Motor neuron (in vitro differentiated cells): ENCODE measurements around the gene TMEM121. TPM values are rescaled to one million over a fixed set of nuclear protein-coding genes. Genes with fewer than 3 reads are reported as not detected.
A peak's percentile ranks its signal among the peaks of the same experiment; 100 is the strongest.
"Not testable (repeated sequence)": the region's sequence is repeated elsewhere in the genome, so short reads cannot be mapped to it uniquely, and the experiment has no call there.

Experiments
- ATAC-seq, 8 experiments: fragments of 200-7000 bp; cut with Tn5 transposase; replicated peaks in 6 of 8; 2 replicates each; pipeline ENCODE4 v1.8.0; 2021; ENCODE audit warnings: mild to moderate bottlenecking in 8 of 8, moderate library complexity in 8 of 8
- H3K27ac ChIP-seq, 2 donors: fragments of 250-450 bp; sonication (Bioruptor Pico); 2 replicates each; pipeline ENCODE4 v1.9.0; 2021; ENCODE audit warnings: antibody characterized with exemption in 2 of 2, mild to moderate bottlenecking in 2 of 2, moderate library complexity in 1 of 2
- H3K4me1 ChIP-seq, 2 donors: fragments of 250-450 bp; sonication (Bioruptor Pico); replicated peaks in 1 of 2; 2 replicates each; pipeline ENCODE4 v1.6.1; 2021; ENCODE audit warnings: antibody characterized with exemption in 2 of 2, mild to moderate bottlenecking in 2 of 2, moderate library complexity in 1 of 2
- H3K4me3 ChIP-seq, 5 donors: fragments of 250-450 bp; sonication (Bioruptor Pico); 2 replicates each; pipeline ENCODE4 v1.9.0; 2021; ENCODE audit warnings: antibody characterized with exemption in 5 of 5, mild to moderate bottlenecking in 5 of 5, moderate library complexity in 4 of 5
- WGBS, 10 experiments: fragments of 450-650 bp; shearing (Covaris generic); methylation state at CpG; one replicate each; pipeline ENCODE4 v1.0.0; 2022; 5-methylcytosine and 5-hydroxymethylcytosine counted together
- in situ Hi-C, 9 experiments: fragments of 400-800 bp; cut with MboI; loops; one replicate each; pipeline ENCODE4 v1.15.0; 2021; ENCODE audit warnings: low sequenced_read_pairs in 9 of 9, low pct_unique_long_range_greater_than_20kb in 2 of 9; ENCODE audit not compliant: unreplicated experiment in 9 of 9
- total RNA-seq, 8 experiments: library from RNA; unstranded; fragments of 300-600 nt; gene quantifications; 2 replicates each; pipeline versions ENCODE4 v1.2.3 to v1.2.4, GENCODE V29; 2022

The TMEM121 gene
- total RNA-seq, 8 experiments from 2014 or later = 0.97 to 7.1 (median 3.0) TPM

DNA sequence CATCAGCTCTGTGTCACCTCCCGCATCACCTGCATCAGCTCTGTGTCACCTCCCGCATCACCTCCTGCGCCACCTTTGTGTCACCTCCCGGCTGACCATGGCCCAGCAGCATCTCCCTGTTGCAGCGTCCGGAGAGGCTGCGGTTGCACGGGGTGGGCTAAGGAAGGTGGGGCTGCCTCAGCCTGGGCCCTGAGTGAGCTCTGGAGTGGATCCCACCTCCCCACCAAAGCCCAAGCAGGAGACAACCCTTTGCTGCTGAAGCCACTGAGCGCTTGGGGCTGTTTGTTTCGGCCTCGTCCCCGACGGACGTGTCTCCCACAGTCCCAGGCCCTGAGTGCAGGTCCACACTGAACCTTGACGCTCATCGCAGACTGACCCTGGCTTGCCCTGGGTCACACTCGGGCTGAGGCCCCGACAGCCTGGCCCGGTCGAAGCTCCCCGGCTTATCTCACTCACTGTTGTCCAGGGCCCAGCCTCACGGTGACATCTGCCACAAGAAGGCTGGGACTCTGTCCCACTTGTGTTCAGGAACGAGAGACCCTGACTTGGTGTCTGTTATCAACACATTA is 12.2 kb downstream of the TMEM121 start:
- Histone ChIP-seq H3K4me1 (no peaks in the 10 kb centered on the region), H3K4me3 (no peak overlapping the region), H3K27ac (no peak overlapping the region)
- 20 to 100% (median 80%) methylated on average over 1 to 11 of the region's 23 CpGs; no CpG with 5 or more reads in 4 of the 10 experiments for WGBS, 10 experiments
- in situ Hi-C loops = loop anchor here in 1 of 9 experiments (25.0 kb wide), 1 partner anchor 474 kb away; no protein-coding TSS in a partner anchor
- peak in 1 of 8 experiments; percentile 8 for ATAC-seq

DNA sequence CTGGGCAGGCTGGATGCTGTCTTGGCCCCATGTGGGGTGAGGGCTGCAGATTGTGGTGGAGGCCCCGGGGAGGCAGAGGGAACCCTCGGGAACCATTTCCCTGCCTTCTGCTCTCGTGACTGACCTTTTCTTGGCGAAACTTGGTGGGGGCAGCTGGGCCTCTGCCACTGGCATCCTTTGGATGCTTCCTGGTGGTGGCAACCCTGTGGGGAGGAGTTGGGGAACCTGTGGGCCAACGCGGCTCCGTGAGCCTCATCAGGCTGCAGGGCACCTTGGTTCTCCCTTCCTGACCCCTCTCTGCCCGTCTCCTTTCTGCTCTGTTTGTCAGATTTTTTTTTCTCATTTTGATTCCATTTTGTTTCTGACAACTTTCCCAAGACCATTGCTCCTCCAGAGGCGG is 14.4 kb downstream of the TMEM121 start:
- no peak overlapping the region for H3K4me3 ChIP-seq
- in situ Hi-C loops = loop anchor here in 1 of 9 experiments (25.0 kb wide), 1 partner anchor 471 kb away; no protein-coding TSS in a partner anchor
- ATAC-seq = no peak
- no peaks in the 10 kb centered on the region for H3K4me1 ChIP-seq
- 0 to 80% (median 36%) methylated on average over 1 to 4 of the region's 9 CpGs; no CpG with 5 or more reads in 4 of the 10 experiments for WGBS, 10 experiments
- H3K27ac ChIP-seq = no peak overlapping the region

DNA sequence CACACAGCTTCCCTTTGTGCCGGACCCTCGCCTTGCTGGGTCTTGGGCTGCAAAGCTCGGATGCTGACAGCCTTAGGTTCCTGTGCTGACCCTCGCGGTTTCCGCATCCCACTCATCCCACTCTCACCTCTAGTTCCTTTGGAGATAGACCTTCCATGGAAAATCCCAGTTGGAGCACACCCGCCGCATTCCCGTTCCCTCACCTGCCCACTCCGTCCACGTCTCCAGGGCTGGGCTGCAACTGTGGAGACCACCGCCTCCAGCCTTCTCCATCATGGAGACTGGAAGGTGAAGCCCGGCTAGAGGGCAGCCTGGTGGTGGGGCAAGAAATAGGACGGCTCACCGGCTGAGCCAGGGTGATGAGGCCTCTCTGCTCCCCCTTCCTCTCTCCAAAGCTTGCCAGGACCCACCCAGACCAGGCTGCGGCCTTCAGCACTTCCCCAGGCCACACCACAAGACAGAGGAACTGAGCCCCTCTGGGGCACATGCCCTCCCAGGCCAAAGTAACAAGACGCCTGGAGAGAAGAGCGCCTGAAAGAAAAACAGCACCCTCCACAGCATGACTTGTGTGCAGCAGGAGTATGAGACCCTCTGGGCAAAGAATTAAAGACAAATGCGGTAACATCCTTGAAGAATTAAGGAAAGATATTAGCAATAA is 15.0 kb downstream of the TMEM121 start:
- no peak for ATAC-seq
- H3K4me1 ChIP-seq = no peaks in the 10 kb centered on the region
- WGBS, 10 experiments = 21 to 85% (median 62%) methylated on average over 1 to 9 of the region's 19 CpGs
- in situ Hi-C loops = loop anchor here in 1 of 9 experiments (25.0 kb wide), 1 partner anchor 471 kb away; no protein-coding TSS in a partner anchor
- no peak overlapping the region for H3K27ac ChIP-seq
- no peak overlapping the region for H3K4me3 ChIP-seq

DNA sequence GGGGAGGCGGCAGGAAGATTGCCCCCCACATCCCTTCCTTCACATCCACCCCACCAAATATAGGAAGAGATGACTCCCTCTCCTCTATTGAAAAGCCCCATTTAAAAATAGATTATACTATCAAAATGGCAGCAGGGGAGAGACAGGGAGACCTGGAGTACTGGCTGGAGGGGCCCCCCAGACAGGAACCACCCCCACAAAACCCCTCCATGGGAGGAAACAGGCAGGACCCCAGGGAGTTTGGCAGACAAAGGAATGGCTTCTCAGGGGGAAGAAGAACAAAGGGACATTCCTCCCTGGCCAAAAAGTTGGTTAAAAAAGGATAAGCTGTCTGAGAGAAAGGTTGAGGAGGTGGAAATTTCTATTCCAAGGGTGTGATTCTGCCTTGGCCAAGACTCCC is 19.3 kb downstream of the TMEM121 start:
- H3K27ac ChIP-seq, ATAC-seq, H3K4me3 ChIP-seq, H3K4me1 ChIP-seq: not testable (repeated sequence)
- WGBS, 10 experiments = no CpG with 5 or more reads among the region's 1 CpG
- in situ Hi-C loops = loop anchor here in 1 of 9 experiments (25.0 kb wide), 1 partner anchor 467 kb away; no protein-coding TSS in a partner anchor

DNA sequence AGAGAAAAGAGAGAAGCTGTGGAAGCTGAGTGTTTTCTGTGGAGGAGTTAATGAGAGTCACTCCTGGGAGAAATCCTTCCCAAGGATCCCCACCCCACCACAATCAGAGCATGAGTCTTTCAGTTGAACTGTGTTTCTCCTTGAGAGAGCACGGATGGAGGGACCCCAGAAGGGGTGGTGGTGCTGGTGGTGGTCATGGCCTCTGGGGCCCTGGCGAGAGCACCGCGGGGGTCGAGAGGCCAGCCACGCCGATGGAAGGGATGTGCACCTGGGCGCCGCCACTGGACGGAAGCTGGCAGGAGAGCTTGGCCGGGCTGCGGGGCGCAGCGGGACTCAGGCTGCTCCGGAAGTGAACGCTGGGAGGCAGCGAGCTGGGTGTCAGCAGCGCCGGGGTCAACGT is 20.0 kb downstream of the TMEM121 start:
- not testable (repeated sequence) for ATAC-seq, H3K4me3 ChIP-seq, H3K4me1 ChIP-seq, H3K27ac ChIP-seq
- no CpG with 5 or more reads among the region's 20 CpGs for WGBS, 10 experiments
- in situ Hi-C loops = loop anchor here in 1 of 9 experiments (25.0 kb wide), 1 partner anchor 466 kb away; no protein-coding TSS in a partner anchor

DNA sequence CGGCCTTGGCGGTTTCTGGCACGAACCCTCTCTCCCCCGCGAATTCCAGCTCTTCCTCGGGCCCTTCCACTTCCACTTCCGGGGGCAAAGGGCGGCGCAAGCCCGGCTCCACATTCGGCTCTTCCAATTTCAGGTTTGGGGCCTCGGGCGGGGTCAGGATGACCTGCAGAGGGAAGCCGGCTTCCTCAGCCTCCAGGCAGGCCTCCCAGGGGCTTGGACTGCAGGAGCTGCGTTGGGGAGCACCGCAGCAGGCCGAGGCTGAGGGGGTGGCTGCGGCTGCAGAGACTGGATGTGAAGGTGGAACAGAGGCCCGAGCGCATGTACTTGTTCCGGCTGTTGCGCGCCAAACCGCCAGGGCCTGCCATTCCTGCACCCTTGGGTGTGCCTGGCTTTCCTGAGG is 20.7 kb downstream of the TMEM121 start:
- in situ Hi-C loops = loop anchor here in 1 of 9 experiments (25.0 kb wide), 1 partner anchor 465 kb away; no protein-coding TSS in a partner anchor
- not testable (repeated sequence) for H3K4me1 ChIP-seq, H3K4me3 ChIP-seq, ATAC-seq, H3K27ac ChIP-seq
- WGBS, 10 experiments = no CpG with 5 or more reads among the region's 24 CpGs

DNA sequence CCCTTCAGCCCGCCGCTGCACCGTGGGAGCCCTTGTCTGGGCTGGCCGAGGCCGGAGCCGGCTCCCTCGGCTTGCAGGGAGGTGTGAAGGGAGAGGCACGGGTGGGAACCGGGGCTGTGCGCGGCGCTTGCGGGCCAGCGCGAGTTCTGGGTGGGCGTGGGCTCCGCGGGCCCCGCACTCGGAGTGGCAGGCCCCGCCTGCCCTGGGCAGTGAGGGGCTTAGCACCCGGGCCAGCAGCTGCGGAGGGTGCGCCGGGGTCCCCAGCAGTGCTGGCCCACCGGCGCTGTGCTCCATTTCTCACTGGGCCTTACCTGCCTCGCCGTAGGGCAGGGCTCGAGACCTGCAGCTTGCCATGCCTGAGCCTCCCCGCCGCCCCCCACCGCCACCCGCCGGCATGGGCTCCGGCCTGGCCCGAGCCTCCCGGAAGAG is 21.4 kb downstream of the TMEM121 start:
- 73 to 93% methylated on average over 3 of the region's 38 CpGs; no CpG with 5 or more reads in 8 of the 10 experiments for WGBS, 10 experiments

DNA sequence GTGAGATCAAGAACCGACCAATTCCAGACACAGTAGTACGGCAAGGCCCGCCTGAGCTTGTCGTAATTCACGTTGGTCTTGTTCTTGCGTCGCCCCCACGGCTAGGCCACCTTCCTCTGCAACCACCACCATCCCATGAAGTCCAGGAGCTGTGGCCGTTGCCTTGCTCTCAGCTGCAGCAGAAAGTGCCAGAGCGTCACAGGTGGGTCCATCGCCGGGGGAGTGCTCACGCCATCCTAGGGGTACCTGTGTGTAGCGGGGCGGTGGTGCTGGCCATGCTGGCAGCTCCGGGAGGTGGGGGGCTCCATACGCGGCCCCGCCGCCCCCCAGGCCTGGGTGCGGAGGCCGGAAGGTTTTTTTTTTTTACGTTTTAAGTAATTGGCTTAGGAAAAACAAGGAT is 23.1 kb downstream of the TMEM121 start:
- H3K27ac ChIP-seq = no peak overlapping the region
- WGBS, 10 experiments = 39 to 74% methylated on average over 6 to 12 of the region's 23 CpGs; no CpG with 5 or more reads in 8 of the 10 experiments
- no peak for ATAC-seq
- H3K4me1 ChIP-seq = no peaks in the 10 kb centered on the region
- no peak overlapping the region for H3K4me3 ChIP-seq
- in situ Hi-C loops = loop anchor here in 1 of 9 experiments (25.0 kb wide), 1 partner anchor 463 kb away; no protein-coding TSS in a partner anchor

More for the DNA sequence above, 21.4 kb downstream of the TMEM121 start:
- Histone ChIP-seq H3K4me3 (no peak overlapping the region), H3K4me1 (no peaks in the 10 kb centered on the region), H3K27ac (no peak overlapping the region)
- in situ Hi-C loops = loop anchor here in 1 of 9 experiments (25.0 kb wide), 1 partner anchor 465 kb away; no protein-coding TSS in a partner anchor
- ATAC-seq = no peak

DNA sequence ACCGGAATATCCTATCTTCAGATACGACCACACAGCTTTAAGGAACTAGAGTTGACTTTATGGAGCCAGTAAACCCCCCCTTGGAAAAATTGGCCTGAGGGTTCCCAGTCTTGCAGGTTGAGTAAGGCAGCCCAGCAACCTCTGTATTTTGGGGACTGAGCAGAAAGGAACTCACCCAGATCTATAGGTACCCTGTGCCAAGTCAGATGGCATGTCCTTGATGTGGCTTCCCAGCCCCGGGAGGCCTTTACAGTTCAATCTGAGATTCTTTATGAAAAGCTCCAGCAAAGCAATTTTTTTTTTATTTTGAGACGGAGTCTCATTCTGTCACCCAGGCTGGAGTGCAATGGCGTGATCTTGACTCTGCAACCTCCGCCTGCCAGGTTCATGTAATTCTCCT is 27.6 kb downstream of the TMEM121 start:
- in situ Hi-C loops = no loop called here
- Histone ChIP-seq H3K4me1 (no peaks in the 10 kb centered on the region), H3K4me3 (no peak overlapping the region), H3K27ac (no peak overlapping the region)
- 28 to 91% (median 56%) methylated on average over 3 to 6 of the region's 6 CpGs; no CpG with 5 or more reads in 2 of the 10 experiments for WGBS, 10 experiments
- no peak for ATAC-seq

DNA sequence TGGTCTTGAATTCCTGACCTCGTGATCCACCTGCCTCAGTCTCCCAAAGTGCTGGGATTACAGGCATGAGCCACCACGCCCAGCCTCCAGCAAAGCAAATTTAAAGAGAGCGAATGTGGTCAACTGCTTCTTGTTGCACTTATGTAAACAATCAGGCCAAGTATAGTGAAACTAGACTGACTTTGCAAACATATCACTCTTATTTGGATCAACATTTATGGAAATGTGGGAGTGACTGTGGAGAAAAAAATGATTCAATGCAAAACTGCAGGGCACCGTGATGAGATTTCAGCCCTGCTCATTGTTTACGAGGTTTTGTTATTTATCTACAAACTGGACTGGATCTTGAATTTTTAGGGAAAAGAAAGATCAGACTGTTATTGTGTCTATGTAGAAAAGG is 28.1 kb downstream of the TMEM121 start:
- H3K27ac ChIP-seq = no peak overlapping the region
- H3K4me3 ChIP-seq = no peak overlapping the region
- in situ Hi-C loops = no loop called here
- 11 to 66% (median 30%) methylated on average over 3 to 5 of the region's 5 CpGs; no CpG with 5 or more reads in 1 of the 10 experiments for WGBS, 10 experiments
- ATAC-seq = peak in 2 of 8 experiments; percentile 58 to 70
- H3K4me1 ChIP-seq = no peaks in the 10 kb centered on the region

DNA sequence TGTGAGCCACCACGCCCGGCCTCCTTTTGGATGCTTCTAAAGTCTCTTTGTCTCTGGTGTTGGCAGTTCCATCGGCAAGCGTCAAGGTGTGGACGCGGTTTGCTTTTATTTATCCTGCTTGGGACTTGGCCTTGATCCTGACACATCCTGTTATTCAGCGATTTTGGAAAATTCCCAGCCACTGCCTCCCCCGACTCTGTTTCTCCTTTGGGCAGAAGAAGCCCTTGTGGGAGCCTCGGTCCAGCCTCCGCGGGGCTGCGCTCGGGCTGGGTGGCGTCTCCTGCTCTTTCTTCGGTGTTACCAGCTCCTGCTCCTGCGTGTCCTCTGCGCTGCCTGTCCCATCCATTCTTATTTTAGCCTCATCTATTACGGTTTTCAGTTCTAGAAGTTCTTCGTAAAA is 31.3 kb downstream of the TMEM121 start:
- 70% methylated on average over 2 of the region's 19 CpGs; no CpG with 5 or more reads in 9 of the 10 experiments for WGBS, 10 experiments
- H3K4me1 ChIP-seq, in situ Hi-C loops, ATAC-seq, H3K4me3 ChIP-seq, H3K27ac ChIP-seq: not testable (repeated sequence)

DNA sequence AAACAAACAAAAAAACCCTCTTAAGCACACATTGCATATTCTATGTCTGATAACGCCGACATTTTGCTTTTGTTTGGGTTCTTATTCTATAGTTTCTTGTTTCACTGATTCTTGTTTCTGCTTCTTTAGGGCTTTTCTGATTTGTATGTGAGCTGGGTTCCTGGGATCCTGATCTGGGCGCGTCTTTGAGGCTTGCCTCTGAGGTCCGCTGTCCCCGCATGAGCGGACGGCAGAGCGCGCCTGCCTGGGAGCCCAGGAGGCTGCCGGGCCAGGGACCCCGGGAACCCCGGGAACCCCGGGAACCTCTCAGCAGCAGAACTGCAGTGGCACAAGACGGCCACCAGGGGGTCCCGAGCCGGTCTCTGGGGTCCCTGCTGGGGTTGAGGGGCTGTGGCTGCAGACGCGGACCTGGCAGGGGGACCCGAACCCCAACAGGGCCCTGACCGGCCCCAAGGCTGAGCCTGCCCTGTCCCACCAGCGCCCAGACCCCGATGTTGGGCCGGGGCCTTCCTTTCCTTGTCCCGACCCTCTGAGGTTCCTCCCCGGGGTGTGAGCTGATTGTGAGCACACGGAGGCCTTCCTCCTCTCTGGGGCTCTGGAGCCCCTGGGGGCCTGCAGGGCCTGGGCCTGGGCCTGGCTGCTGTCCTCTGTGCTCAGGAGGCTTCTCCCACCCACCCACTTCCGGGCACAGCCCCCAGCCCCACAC is 32.2 kb downstream of the TMEM121 start:
- in situ Hi-C loops, ATAC-seq, H3K27ac ChIP-seq, H3K4me3 ChIP-seq, H3K4me1 ChIP-seq: not testable (repeated sequence)
- no CpG with 5 or more reads among the region's 28 CpGs for WGBS, 10 experiments
